SK-N-MC (cell line): Measurements from ENCODE around the gene TAF1A.

Experiments
- EZH2 ChIP-seq: fragments of 200-600 bp; sonication (generic); IDR thresholded peaks from one replicate; pipeline ENCODE4 v1.6.1; 2017; ENCODE audit warnings: antibody characterized with exemption
- POLR2AphosphoS5 ChIP-seq: IDR thresholded peaks from 2 replicates; pipeline ENCODE4 v1.6.1; 2012; ENCODE audit warnings: mild to moderate bottlenecking, low read depth, low read length, borderline replicate concordance

DNA sequence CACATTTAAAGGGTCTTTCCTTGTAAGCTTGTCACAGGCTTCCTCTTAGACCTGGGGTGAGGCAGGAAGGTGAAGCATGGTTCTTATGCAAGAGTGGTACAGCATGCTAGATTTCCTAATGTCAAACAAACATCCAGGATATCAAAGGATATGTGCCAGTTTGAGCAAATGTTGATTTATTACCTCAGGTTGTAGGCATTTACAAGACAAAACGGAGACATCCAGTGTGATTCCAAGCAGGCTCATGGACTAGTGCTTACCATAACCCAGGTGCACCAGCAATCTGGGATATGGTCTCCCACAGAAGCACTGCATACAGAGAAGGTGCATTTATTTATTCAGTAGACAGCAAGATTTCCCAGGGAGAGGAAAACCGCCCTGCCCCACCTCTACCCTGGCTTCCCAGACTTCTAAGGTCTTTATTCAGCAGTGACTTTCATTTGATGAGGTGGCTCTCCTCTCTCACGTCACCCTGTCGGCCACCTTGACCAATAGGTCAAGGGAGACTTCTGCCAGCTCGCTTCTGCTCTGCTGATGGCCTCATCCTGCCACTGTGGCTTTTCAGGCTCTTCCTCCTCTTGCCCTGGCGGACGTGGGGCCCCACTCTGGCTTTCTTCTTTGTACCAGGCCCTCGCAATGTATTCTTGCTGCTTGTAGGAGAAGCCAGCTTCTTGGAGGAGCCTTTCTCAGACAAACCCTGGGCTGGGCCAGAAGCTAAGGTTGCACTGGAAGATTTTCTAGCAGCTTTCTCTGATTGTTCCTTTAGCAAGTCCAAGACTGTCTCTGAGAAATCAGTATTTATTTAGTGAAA, 67.4 kb downstream of the TAF1A start:
- TF ChIP-seq POLR2AphosphoS5 = no peak
- no peak for TF ChIP-seq EZH2
